Measurements from ENCODE around the gene SYNC. TPM values are rescaled to one million over a fixed set of nuclear protein-coding genes. Genes with fewer than 3 reads are reported as not detected.

The SYNC gene
- total RNA-seq, 1 experiment from 2014 or later, result 2.8 TPM

DNA sequence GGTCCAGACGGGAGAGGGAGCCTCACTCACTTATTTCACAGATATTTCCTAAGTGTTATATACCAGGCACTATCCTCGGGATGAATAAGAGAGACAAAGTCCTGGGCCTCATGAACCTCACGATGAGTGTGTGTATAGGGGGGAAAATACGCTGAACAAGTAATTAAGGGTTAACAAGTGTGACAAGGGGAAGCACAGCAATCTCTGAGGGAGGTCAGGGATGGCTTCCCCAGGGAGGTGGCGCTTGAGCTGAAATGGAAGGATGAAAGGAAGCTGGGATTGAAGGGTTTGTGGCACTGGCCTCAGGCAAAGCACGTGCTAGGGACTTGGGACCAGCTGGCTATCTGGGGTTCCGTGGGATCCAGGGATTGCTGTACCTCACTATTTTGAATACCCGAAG, 46.4 kb upstream of the SYNC start:
- Histone ChIP-seq H4K20me1 (ENCODE audit: insufficient read depth) (peaks cover 21% of the 10 kb centered on the region), H3K9me2 (ENCODE audit: insufficient read depth) (no peaks in the 10 kb centered on the region), H3K27ac (no peak overlapping the region), H3K4me1 (replicated peaks; ENCODE audit: insufficient read depth) (peaks cover 26% of the 10 kb centered on the region), H3K27me3 (ENCODE audit: insufficient read depth, low read depth) (no peaks in the 10 kb centered on the region), H3F3A (ENCODE audit: insufficient read depth, low read depth) (peaks cover 21% of the 10 kb centered on the region), H3K36me3 (ENCODE audit: low read depth) (peaks cover 9% of the 10 kb centered on the region), H3K79me2 (ENCODE audit: low read depth) (peaks cover 86% of the 10 kb centered on the region), H2AFZ (no peak overlapping the region), H3K9me3 (ENCODE audit: insufficient read depth, low read depth) (no peaks in the 10 kb centered on the region), H3K4me2 (no peak overlapping the region), H3K4me3 (no peak overlapping the region)
- TF ChIP-seq EZH2 (IDR thresholded peaks at IDR 0.05; ENCODE audit: low read depth), result no peak
- TF ChIP-seq, protein P1, sequence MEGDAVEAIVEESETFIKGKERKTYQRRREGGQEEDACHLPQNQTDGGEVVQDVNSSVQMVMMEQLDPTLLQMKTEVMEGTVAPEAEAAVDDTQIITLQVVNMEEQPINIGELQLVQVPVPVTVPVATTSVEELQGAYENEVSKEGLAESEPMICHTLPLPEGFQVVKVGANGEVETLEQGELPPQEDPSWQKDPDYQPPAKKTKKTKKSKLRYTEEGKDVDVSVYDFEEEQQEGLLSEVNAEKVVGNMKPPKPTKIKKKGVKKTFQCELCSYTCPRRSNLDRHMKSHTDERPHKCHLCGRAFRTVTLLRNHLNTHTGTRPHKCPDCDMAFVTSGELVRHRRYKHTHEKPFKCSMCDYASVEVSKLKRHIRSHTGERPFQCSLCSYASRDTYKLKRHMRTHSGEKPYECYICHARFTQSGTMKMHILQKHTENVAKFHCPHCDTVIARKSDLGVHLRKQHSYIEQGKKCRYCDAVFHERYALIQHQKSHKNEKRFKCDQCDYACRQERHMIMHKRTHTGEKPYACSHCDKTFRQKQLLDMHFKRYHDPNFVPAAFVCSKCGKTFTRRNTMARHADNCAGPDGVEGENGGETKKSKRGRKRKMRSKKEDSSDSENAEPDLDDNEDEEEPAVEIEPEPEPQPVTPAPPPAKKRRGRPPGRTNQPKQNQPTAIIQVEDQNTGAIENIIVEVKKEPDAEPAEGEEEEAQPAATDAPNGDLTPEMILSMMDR (conservative IDR thresholded peaks at IDR 0.05), result no peak
- intact Hi-C loops (cut with micrococcal nuclease; ENCODE audit: unreplicated experiment), result no loop called here
- ChIA-PET POLR2A (ENCODE audit: unreplicated experiment) (no interaction called here), CTCF (interaction anchor here (1.2 kb wide), 1 partner anchor 28 kb away, joined by 5 read pairs; no protein-coding TSS in a partner anchor)
- no peak for DNase-seq
- BruUV-seq (replicated peaks), result no TSS peak

DNA sequence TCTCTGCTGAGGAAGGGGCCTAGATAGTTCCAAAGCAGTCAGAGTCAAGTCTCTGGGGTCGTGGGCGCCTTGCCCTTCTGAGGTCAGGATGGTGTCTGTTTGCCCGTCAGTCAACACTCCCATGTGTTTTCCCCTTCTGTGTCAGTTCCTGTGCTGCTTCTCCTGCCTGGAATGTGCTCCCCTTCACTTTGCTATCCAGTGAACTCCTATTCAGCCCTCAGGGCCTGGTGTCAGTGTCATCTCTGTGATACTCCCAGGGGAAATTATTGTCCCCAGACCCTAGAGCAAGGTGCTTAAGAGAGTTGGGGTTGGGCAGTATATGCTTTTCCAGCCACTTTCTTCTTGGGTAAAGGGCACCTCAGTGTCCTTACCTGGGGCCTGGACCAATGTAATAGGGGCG, 45.8 kb upstream of the SYNC start:
- CTCF ChIA-PET, result no interaction called here
- H3K4me2 ChIP-seq, result no peak overlapping the region
- peaks cover 92% of the 10 kb centered on the region for H3K79me2 ChIP-seq (ENCODE audit: low read depth)
- no peak for DNase-seq
- no peaks in the 10 kb centered on the region for H3K9me3 ChIP-seq (ENCODE audit: insufficient read depth, low read depth)
- POLR2A ChIA-PET (ENCODE audit: unreplicated experiment), result no interaction called here
- peaks cover 28% of the 10 kb centered on the region for H3K4me1 ChIP-seq (replicated peaks; ENCODE audit: insufficient read depth)
- peaks cover 22% of the 10 kb centered on the region for H3F3A ChIP-seq (ENCODE audit: insufficient read depth, low read depth)
- TF ChIP-seq, protein P1 (conservative IDR thresholded peaks at IDR 0.05), result no peak
- TF ChIP-seq EZH2 (IDR thresholded peaks at IDR 0.05; ENCODE audit: low read depth), result no peak
- intact Hi-C loops (cut with micrococcal nuclease; ENCODE audit: unreplicated experiment), result no loop called here
- no peaks in the 10 kb centered on the region for H3K27me3 ChIP-seq (ENCODE audit: insufficient read depth, low read depth)
- no peak overlapping the region for H2AFZ ChIP-seq
- peaks cover 9% of the 10 kb centered on the region for H3K36me3 ChIP-seq (ENCODE audit: low read depth)
- H3K9me2 ChIP-seq (ENCODE audit: insufficient read depth), result no peaks in the 10 kb centered on the region
- H3K4me3 ChIP-seq, result no peak overlapping the region
- no TSS peak for BruUV-seq (replicated peaks)
- peaks cover 25% of the 10 kb centered on the region for H4K20me1 ChIP-seq (ENCODE audit: insufficient read depth)
- no peak overlapping the region for H3K27ac ChIP-seq

DNA sequence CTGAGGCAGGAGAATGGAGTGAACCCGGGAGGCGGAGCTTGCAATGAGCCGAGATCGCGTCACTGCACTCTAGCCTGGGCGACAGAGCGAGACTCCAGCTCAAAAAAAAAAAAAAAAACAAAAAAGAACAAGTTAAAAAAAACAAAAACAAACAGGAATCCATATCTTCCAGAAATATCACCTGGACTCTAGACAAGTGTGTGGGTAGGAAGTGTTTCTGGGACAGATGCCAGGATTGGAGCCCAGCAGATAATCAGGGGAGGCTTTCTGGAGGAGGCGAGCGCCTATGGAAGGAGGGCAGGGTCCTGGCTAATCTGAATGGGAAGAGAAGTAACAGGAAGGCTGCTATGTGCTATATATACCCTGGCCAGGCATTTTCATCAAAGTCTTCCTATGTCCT, 43.6 kb upstream of the SYNC start:
- peaks cover 28% of the 10 kb centered on the region for H4K20me1 ChIP-seq (ENCODE audit: insufficient read depth)
- no TSS peak for BruUV-seq (replicated peaks)
- peaks cover 95% of the 10 kb centered on the region for H3K79me2 ChIP-seq (ENCODE audit: low read depth)
- ChIA-PET POLR2A (ENCODE audit: unreplicated experiment) (no interaction called here), CTCF (no interaction called here)
- no peaks in the 10 kb centered on the region for H3K9me2 ChIP-seq (ENCODE audit: insufficient read depth)
- DNase-seq, result no peak
- no peak overlapping the region for H3K4me3 ChIP-seq
- no peak overlapping the region for H2AFZ ChIP-seq
- intact Hi-C loops (cut with micrococcal nuclease; ENCODE audit: unreplicated experiment), result no loop called here
- no peaks in the 10 kb centered on the region for H3K9me3 ChIP-seq (ENCODE audit: insufficient read depth, low read depth)
- TF ChIP-seq EZH2 (IDR thresholded peaks at IDR 0.05; ENCODE audit: low read depth), result no peak
- TF ChIP-seq, protein P1 (conservative IDR thresholded peaks at IDR 0.05), result no peak
- no peaks in the 10 kb centered on the region for H3K27me3 ChIP-seq (ENCODE audit: insufficient read depth, low read depth)
- H3K27ac ChIP-seq, result no peak overlapping the region
- H3K36me3 ChIP-seq (ENCODE audit: low read depth), result peaks cover 9% of the 10 kb centered on the region
- H3K4me2 ChIP-seq, result no peak overlapping the region
- peaks cover 20% of the 10 kb centered on the region; the same call in 1 of the 2 replicates for H3F3A ChIP-seq (ENCODE audit: insufficient read depth, low read depth)
- peaks cover 23% of the 10 kb centered on the region for H3K4me1 ChIP-seq (replicated peaks; ENCODE audit: insufficient read depth)
